Right renal pelvis (tissue), 4 donors: Measurements from ENCODE around the gene PROZ. TPM values are rescaled to one million over a fixed set of nuclear protein-coding genes. Genes with fewer than 3 reads are reported as not detected.
"Not testable (repeated sequence)": the region's sequence is repeated elsewhere in the genome, so short reads cannot be mapped to it uniquely, and the experiment has no call there.

Experiments used
- DNase-seq, 4 donors: peaks; one replicate each; pipeline ENCODE4 v3.0.0-alpha.2; 2013; ENCODE audit warnings: low read depth in 4 of 4, low spot score in 3 of 4, missing footprints in 1 of 4
- polyA plus RNA-seq, 4 donors: library from polyadenylated mRNA; unstranded; fragments of 120-200 nt; gene quantifications; one replicate each; pipeline ENCODE4 v1.2.1, GENCODE V29; 2013; ENCODE audit not compliant: insufficient read length in 4 of 4

Gene PROZ
- polyA plus RNA-seq, 4 donors: 0.96 to 2.8 (median 2.1) TPM

DNA sequence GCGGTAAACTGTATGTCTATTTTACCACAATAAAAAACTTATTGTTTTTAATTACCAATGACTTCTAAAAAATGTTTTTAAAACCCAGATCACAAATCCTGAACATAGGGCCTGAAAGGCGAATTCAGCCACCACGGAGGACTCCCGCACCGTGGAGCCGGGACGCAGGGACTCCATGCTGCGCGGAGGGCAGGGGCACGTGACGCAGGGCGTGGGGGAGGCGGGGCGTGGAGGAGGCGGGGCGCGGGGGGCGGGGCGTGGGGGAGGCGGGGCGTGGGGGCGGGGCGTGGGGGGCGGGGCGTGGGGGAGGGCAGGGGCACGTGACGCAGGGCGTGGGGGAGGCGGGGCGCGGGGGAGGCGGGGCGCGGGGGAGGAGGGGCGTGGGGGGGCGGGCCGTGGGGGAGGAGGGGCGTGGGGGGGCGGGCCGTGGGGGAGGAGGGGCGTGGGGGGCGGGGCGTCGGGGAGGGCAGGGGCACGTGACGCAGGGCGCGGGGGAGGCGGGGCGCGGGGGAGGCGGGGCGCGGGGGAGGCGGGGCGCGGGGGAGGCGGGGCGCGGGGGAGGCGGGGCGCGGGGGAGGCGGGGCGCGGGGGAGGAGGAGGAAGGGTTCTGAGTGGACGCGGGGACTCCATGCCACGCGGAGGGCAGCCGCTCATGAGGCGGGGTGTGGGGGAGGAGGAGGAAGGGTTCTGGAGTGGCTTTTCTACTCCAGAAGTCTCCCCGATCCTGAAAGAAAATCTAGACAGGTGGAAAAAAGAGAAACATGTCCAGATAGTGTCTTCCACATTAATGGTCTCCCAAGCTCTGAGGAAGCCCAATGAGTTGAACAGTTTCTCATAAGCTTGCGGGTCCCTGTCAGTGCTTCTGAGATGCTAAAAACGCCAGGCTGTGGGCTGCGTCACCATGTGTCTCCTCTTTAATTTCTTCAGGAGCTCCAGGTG, 4.4 kb upstream of the PROZ start:
- DNase-seq: peak in 2 of 4 donors; percentile 35 to 43

DNA sequence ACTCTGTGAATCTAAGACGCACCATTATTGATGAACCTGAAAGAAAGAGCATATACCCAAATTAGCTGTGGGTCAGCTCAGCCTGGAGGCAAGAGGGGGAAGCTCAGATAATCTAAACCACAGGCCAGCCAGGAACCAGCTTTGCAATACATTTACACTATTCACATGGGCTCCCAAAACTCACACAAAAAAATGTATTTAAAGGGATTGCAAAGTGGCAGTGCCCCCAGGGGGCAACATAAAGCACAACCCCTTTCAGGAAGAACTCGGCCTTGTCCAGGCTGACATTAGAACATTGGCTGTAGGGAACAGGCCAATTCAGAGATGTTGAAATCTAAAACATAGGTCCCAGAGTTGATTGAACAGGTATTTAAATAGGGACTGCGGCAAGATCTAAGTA, 3.2 kb upstream of the PROZ start:
- DNase-seq: no peak

- no peak for DNase-seq
Measured at GRCh38 chr13:113155982-113156655, 2.3 kb upstream of the PROZ start.

GRCh38 chr13:113157206-113157928, 1.1 kb upstream of the PROZ start:
- no peak for DNase-seq

GRCh38 chr13:113158946-113159345, 498 bp downstream of the PROZ start:
- no peak for DNase-seq

GRCh38 chr13:113159701-113160100, 1.3 kb downstream of the PROZ start:
- no peak for DNase-seq

- DNase-seq: no peak
Measured at GRCh38 chr13:113160983-113161382, 2.5 kb downstream of the PROZ start.

DNA sequence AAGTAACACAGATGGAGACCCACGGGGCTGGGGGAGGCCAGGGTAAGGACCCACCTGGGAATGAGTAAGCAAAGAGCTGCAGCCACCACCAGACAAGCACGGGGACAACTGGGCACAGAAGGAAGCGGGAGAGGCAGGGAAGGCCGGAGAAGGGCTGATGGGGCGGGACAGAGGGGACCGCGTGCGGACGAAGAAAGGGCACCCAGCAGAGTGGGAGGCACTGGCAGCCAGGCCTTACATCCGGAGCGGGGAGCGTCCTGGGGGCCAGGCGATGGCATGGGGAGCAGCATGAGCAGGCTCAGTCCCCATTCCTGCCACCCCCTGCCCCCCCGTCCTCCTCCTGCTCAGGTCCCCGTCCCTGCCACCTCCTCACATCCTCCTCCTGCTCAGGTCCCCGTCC, 3.0 kb downstream of the PROZ start:
- DNase-seq: no peak

DNA sequence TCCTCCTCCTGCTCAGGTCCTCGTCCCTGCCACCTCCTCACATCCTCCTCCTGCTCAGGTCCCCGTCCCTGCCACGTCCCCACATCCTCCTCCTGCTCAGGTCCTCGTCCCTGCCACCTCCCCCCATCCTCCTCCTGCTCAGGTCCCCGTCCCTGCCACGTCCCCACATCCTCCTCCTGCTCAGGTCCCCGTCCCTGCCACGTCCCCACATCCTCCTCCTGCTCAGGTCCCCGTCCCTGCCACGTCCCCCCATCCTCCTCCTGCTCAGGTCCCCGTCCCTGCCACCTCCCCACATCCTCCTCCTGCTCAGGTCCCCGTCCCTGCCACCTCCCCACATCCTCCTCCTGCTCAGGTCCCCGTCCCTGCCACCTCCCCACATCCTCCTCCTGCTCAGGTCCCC, 3.5 kb downstream of the PROZ start:
- not testable (repeated sequence) for DNase-seq

DNA sequence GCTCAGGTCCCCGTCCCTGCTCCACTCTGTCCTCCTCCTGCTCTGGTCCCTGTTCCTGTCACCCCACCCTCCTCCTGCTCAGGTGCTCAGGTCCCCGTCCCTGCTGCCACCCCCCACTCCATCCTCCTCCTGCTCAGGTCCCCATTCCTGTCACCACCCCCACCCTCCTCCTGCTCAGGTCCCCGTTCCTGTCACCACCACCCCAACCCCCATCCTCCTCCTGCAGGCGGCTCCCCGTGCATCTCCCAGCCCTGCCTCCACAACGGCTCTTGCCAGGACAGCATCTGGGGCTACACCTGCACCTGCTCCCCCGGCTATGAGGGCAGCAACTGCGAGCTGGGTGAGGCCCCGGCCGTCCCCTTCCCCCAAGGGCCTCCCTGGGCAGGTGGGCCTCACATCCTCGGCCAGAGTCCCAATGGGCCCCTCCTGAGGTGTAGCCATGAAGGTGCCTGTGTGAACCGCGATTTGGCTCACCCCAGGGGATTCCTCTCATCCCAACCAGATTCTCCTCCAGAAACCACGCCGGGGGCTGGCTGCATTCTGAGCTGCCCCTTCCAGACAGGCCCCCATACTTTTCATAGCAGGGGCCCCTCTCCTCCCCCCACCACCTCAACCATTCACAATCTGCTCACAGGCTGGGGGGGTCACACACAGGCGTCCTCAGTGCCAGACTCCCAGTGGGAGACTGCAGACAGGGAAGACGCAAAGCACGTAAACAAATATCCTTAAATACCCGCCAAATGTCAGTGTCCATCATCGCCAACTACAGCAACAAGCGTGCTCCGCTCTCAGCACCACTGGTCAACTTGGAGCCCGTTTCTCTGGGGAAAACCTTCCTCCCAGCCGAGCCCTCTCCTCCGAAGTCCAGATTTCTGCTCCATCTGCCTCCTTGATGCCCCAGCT, 4.6 kb downstream of the PROZ start:
- no peak for DNase-seq

GRCh38 chr13:113164492-113164891, 6.0 kb downstream of the PROZ start:
- DNase-seq: no peak

DNA sequence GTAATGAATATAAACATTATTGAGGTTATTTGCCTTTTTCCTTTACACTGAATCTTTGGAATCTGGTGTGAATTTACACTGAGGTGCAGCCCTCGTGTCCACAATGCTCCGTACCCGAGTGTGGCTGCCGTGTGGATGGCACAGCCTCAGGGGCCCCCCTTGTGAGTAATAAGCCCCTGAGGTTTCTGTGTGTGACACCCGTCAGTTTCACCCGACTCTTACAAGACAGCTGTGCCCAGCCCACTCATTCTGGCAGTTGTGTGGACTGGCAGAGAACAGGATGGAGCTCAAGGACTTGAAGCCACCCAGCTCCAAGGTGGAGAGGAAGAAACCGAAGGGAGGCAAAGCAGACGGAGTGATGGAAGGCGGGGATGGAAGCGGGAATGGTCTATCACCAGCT, 7.8 kb downstream of the PROZ start:
- DNase-seq: no peak

DNA sequence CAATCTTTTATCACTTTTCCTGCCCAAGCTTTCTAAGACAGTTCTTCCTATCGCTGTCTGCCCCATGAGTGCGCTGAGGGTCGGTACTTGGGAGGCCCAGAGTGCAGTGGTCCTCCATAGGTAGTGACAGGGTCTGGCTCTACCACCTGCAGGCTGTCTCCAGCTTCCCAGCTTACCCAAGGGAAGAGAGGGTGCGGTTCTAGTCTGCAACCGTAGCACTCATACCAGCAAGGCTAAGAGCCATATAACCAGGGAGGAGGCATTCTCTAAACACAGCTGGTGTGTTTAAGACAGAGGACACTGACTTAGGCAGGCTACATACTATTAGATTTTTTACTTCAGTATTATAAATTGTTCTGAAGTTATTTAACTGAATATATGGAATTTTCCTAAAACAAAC, 8.2 kb downstream of the PROZ start:
- no peak for DNase-seq

GRCh38 chr13:113167155-113167554, 8.7 kb downstream of the PROZ start:
- DNase-seq: no peak

DNA sequence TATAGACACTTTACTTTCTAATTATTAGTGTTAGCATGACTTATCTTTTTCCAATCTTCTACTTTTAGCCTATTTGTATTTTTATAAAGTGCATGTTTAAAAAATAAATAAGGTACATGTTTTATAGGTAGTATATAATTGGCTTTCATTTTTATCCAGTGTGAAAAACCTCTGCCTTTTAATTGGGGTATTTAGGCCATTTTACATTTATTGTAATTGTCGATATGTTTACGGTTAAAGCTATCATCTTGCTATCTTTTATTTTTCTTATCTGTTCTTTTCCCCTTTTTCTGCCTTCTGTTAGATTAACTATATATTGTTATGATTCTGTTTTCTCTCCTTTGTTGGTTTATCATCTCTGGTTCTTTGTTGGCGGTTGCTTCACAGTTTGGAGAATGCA, 9.1 kb downstream of the PROZ start:
- no peak for DNase-seq

DNA sequence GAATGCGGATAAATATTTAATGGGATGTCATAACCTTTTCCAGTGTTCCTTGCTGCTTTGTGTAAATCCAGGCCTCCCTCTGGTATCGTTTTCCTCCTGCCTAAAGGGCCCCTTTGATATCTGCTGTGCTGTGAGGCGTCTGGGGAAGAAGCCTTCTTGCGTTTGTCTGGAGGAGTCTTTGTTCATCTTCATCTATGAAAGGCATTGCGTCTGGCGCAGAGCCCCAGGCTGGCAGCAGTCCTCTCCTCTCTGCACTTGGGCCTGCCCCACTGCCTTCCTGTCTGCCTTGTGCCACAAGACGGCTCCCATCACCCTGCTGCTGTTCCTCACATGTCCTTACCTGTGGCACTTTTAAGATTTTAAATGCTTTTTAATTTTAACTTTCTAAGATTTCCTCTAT, 9.8 kb downstream of the PROZ start:
- no peak for DNase-seq

GRCh38 chr13:113169277-113170272, 11.1 kb downstream of the PROZ start:
- no peak for DNase-seq

DNA sequence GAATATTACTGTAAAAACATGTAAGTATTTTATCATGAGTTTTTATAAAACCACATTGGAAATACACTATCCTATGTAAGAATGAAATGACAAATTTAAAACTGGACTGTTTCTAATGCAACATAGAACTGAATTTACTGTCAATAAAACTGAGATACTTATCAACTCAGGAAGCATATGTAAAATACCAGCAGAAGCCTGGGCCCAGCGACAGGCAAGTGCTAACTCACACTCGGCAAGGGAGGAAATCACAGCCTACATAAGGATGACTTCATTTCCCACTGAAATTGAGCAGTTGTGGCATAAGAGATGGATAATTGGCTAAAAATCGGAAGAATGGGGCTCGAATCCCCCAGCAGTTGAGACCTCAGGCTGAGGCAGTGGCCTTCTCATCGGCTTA, 12.1 kb downstream of the PROZ start:
- DNase-seq: no peak
